Chondrocyte (in vitro differentiated cells): Measurements from ENCODE around the gene ZNF580. TPM values are rescaled to one million over a fixed set of nuclear protein-coding genes. Genes with fewer than 3 reads are reported as not detected.
A peak's percentile ranks its signal among the peaks of the same experiment; 100 is the strongest.

Experiments
- DNase-seq: peaks from one replicate; pipeline ENCODE4 v3.0.0; 2021; ENCODE audit warnings: mixed read lengths, low spot score
- H3K27ac Mint-ChIP-seq: one replicate; pipeline ENCODE4 v1.8.0; 2021; ENCODE audit warnings: mild to moderate bottlenecking, moderate library complexity, mixed read lengths; ENCODE audit not compliant: unreplicated experiment
- H3K27me3 Mint-ChIP-seq: 2 replicates; pipeline ENCODE4 v1.8.0; 2021; ENCODE audit warnings: low read depth, mixed read lengths
- H3K36me3 Mint-ChIP-seq: 2 replicates; pipeline ENCODE4 v1.8.0; 2021; ENCODE audit warnings: low read depth, mixed read lengths
- H3K4me1 Mint-ChIP-seq: 2 replicates; pipeline ENCODE4 v1.8.0; 2021; ENCODE audit warnings: low read depth, mild to moderate bottlenecking, mixed read lengths
- H3K4me3 Mint-ChIP-seq: one replicate; pipeline ENCODE4 v1.8.0; 2021; ENCODE audit warnings: mild to moderate bottlenecking, moderate library complexity, mixed read lengths; ENCODE audit not compliant: unreplicated experiment
- H3K9me3 Mint-ChIP-seq: 2 replicates; pipeline ENCODE4 v1.8.0; 2021; ENCODE audit warnings: low read depth, mixed read lengths
- CTCF ChIP-seq: fragments of 200-600 bp; sonication (generic); IDR thresholded peaks from 2 replicates; pipeline ENCODE4 v1.5.0; 2021; ENCODE audit warnings: antibody characterized with exemption, mild to moderate bottlenecking, moderate library complexity
- total RNA-seq: library from RNA; stranded (reverse); gene quantifications from 3 replicates; pipeline ENCODE4 v1.2.1, GENCODE V29; 2021

The ZNF580 gene
- total RNA-seq, 1 donor from 2014 or later, result 45.0 TPM

GRCh38 chr19:55669418-55670279, 28.8 kb downstream of the ZNF580 start:
- no peak for TF ChIP-seq CTCF
- DNase-seq, result peak; percentile 86
- Mint-ChIP-seq H3K4me1 (peaks cover 19% of the 10 kb centered on the region), H3K9me3 (no peaks in the 10 kb centered on the region), H3K4me3 (no peak overlapping the region), H3K36me3 (peaks cover 13% of the 10 kb centered on the region), H3K27me3 (no peaks in the 10 kb centered on the region), H3K27ac (no peak overlapping the region)

- no peak for TF ChIP-seq CTCF
- Mint-ChIP-seq H3K36me3 (peaks cover 11% of the 10 kb centered on the region), H3K27ac (peak overlapping the region; percentile 58), H3K27me3 (no peaks in the 10 kb centered on the region), H3K4me1 (peaks cover 20% of the 10 kb centered on the region), H3K4me3 (no peak overlapping the region), H3K9me3 (no peaks in the 10 kb centered on the region)
- peak; percentile 100 for DNase-seq
Measured at GRCh38 chr19:55670280-55671053, 29.7 kb downstream of the ZNF580 start.

DNA sequence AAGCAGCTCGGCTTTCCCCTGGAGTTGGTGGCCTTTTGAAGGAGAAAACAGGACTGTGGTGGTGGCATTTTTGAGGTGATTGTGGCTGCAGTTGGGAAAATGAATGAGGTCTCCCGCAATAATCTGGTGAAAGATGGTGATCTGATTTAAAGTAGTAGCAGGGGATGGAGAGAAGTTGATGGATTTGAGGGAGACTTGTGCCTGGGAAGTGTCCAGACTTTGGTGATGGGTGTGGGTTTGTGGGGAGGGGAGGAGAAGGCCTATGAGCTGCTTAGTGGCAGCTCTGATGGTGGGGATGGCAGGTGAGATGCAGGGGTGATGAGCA, 30.2 kb downstream of the ZNF580 start:
- H3K27ac Mint-ChIP-seq, result peak overlapping the region; percentile 58
- H3K9me3 Mint-ChIP-seq, result no peaks in the 10 kb centered on the region
- H3K27me3 Mint-ChIP-seq, result no peaks in the 10 kb centered on the region
- TF ChIP-seq CTCF, result no peak
- H3K4me3 Mint-ChIP-seq, result no peak overlapping the region
- no peak for DNase-seq
- peaks cover 22% of the 10 kb centered on the region for H3K4me1 Mint-ChIP-seq
- peaks cover 10% of the 10 kb centered on the region for H3K36me3 Mint-ChIP-seq

DNA sequence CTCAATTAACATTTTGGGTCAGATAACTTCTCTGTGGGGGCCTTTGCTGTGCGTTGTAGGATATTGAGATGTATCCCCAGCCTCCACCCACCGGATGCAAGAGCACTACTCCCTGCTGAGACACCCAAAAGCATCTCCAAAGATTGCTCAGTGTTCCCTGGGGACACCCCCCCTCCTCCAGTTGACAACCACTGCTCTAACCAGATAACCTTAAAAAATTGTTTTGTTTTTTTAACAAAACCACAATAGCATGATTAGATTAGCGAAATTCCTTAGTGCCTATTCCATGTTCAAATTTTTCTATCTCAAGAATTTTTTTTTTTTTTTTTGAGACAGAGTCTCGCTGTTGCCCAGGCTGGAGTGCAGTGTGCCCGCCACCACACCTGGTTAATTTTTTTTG, 31.6 kb downstream of the ZNF580 start:
- Mint-ChIP-seq H3K4me3 (no peak overlapping the region), H3K9me3 (no peaks in the 10 kb centered on the region), H3K36me3 (peaks cover 9% of the 10 kb centered on the region), H3K27ac (peak overlapping the region; percentile 6), H3K27me3 (no peaks in the 10 kb centered on the region), H3K4me1 (peaks cover 36% of the 10 kb centered on the region)
- no peak for TF ChIP-seq CTCF
- no peak for DNase-seq

GRCh38 chr19:55673465-55673864, 32.7 kb downstream of the ZNF580 start:
- H3K9me3 Mint-ChIP-seq, result no peaks in the 10 kb centered on the region
- H3K4me3 Mint-ChIP-seq, result peak overlapping the region; percentile 25
- peak overlapping the region; percentile 70 for H3K27ac Mint-ChIP-seq
- no peaks in the 10 kb centered on the region for H3K27me3 Mint-ChIP-seq
- peaks cover 42% of the 10 kb centered on the region for H3K4me1 Mint-ChIP-seq
- TF ChIP-seq CTCF, result no peak
- DNase-seq, result no peak
- peaks cover 12% of the 10 kb centered on the region for H3K36me3 Mint-ChIP-seq
